Body of pancreas (tissue), 4 donors: ENCODE results near the gene BRD3OS.

ENCODE experiments used
- POLR2A ChIP-seq, 3 donors: fragments of 450-650 bp; IDR thresholded peaks; one replicate each; pipeline ENCODE4 v1.6.1; 2016; ENCODE audit warnings: antibody characterized with exemption in 3 of 3, mild to moderate bottlenecking in 2 of 3
- TF ChIP-seq, protein P1 (sequence below), 7 experiments: fragments of 450-650 bp in 4 of 7; fragments of 200-600 bp in 3 of 7; sonication (generic) in 3 of 7; IDR thresholded peaks; one replicate each; pipeline ENCODE4 v1.5.1; 2016 to 2019; ENCODE audit warnings: antibody characterized with exemption in 7 of 7

DNA sequence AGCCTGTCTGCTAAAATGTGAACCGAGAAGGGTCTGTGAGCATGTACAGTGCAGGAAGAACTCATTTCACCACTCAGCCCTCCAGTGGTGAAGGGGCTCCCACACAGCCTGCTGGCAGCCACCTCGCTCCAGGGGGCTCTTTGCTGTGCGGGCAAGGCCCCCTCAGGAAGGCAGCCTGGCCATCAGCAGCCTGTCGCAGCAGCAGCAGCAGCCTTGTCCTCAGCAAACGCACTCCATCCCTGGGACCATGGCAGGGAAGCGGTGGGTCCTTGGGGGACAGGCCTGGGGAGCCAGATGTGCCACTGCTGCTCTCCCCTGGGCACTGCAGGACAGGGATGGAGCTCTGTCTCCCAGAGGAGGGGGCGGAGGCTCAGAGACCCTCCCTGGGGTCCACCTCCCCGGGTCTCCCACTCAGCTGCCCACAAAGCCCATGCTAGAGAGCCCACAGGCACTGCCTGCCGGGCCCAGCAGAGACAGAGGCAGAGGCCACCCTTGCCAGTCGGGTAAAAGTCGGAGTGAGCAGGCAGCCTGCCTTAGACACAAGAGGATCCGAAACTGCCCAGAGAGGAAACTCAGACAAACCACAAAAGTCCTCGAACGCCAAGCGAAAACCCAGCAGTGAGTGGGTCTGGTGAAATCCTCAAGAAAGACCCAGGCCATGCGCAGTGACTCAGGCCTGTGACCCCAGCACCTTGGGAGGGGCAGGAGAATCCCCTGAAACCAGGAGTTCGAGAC is 34.5 kb downstream of the BRD3OS start:
- TF ChIP-seq, protein P1, sequence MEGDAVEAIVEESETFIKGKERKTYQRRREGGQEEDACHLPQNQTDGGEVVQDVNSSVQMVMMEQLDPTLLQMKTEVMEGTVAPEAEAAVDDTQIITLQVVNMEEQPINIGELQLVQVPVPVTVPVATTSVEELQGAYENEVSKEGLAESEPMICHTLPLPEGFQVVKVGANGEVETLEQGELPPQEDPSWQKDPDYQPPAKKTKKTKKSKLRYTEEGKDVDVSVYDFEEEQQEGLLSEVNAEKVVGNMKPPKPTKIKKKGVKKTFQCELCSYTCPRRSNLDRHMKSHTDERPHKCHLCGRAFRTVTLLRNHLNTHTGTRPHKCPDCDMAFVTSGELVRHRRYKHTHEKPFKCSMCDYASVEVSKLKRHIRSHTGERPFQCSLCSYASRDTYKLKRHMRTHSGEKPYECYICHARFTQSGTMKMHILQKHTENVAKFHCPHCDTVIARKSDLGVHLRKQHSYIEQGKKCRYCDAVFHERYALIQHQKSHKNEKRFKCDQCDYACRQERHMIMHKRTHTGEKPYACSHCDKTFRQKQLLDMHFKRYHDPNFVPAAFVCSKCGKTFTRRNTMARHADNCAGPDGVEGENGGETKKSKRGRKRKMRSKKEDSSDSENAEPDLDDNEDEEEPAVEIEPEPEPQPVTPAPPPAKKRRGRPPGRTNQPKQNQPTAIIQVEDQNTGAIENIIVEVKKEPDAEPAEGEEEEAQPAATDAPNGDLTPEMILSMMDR (IDR thresholded peaks at IDR 0.05): no peak
- no peak for TF ChIP-seq POLR2A (IDR thresholded peaks at IDR 0.05)
